Astrocyte (in vitro differentiated cells and primary cell): ENCODE results near the gene ADH6. TPM values are rescaled to one million over a fixed set of nuclear protein-coding genes. Genes with fewer than 3 reads are reported as not detected.

Experiments used
- DNase-seq: peaks from one replicate; pipeline ENCODE4 v3.0.0-alpha.2; 2010; ENCODE audit warnings: low read depth
- FAIRE-seq: peaks from 2 replicates; lab custom pipeline; 2011; peaks lifted over from hg19 to GRCh38; lab: Jason Lieb, UNC
- H2AFZ ChIP-seq: 2 replicates; pipeline ENCODE4 v1.6.0; 2012; ENCODE audit warnings: low read depth, low read length, inconsistent platforms
- H3K27ac ChIP-seq: 2 replicates; pipeline ENCODE4 v1.5.1; 2011; ENCODE audit warnings: low read depth, low read length, inconsistent platforms
- H3K27me3 ChIP-seq: 2 replicates; pipeline ENCODE4 v1.6.0; 2011; ENCODE audit warnings: low read length, inconsistent platforms; ENCODE audit not compliant: insufficient read depth
- H3K36me3 ChIP-seq: 2 replicates; pipeline ENCODE4 v1.5.1; 2011; ENCODE audit warnings: low read length, inconsistent platforms; ENCODE audit not compliant: insufficient read depth
- H3K4me1 ChIP-seq: 2 replicates; pipeline ENCODE4 v1.5.1; 2011; ENCODE audit warnings: low read length, inconsistent platforms; ENCODE audit not compliant: insufficient read depth
- H3K4me2 ChIP-seq: 2 replicates; pipeline ENCODE4 v1.6.0; 2012; ENCODE audit warnings: low read length, inconsistent platforms
- H3K4me3 ChIP-seq: 2 replicates; pipeline ENCODE4 v1.5.1; 2011; ENCODE audit warnings: low read depth, mild to moderate bottlenecking, low read length, inconsistent platforms; ENCODE audit not compliant: insufficient read depth
- H3K79me2 ChIP-seq: 2 replicates; pipeline ENCODE4 v1.6.0; 2012; ENCODE audit warnings: mild to moderate bottlenecking, low read length, inconsistent platforms; ENCODE audit not compliant: insufficient read depth
- H3K9ac ChIP-seq: 2 replicates; pipeline ENCODE4 v1.6.0; 2012; ENCODE audit warnings: mild to moderate bottlenecking, low read length, inconsistent platforms
- H3K9me3 ChIP-seq: 2 replicates; pipeline ENCODE4 v1.5.1; 2012; ENCODE audit warnings: low read depth, mild to moderate bottlenecking, low read length, inconsistent platforms; ENCODE audit not compliant: insufficient read depth
- H4K20me1 ChIP-seq: 2 replicates; pipeline ENCODE4 v1.6.0; 2012; ENCODE audit warnings: low read length, inconsistent platforms; ENCODE audit not compliant: insufficient read depth
- H3K27ac Mint-ChIP-seq: one replicate; pipeline ENCODE4 v1.8.0; 2021; ENCODE audit warnings: mild to moderate bottlenecking, mixed read lengths; ENCODE audit not compliant: unreplicated experiment
- H3K27me3 Mint-ChIP-seq: one replicate; pipeline ENCODE4 v1.8.0; 2021; ENCODE audit warnings: low read depth, mixed read lengths; ENCODE audit not compliant: unreplicated experiment
- H3K36me3 Mint-ChIP-seq: one replicate; pipeline ENCODE4 v1.8.0; 2021; ENCODE audit warnings: low read depth, mixed read lengths; ENCODE audit not compliant: unreplicated experiment
- H3K4me1 Mint-ChIP-seq: one replicate; pipeline ENCODE4 v1.8.0; 2021; ENCODE audit warnings: low read depth, mixed read lengths; ENCODE audit not compliant: unreplicated experiment
- H3K4me3 Mint-ChIP-seq: one replicate; pipeline ENCODE4 v1.8.0; 2021; ENCODE audit warnings: mild to moderate bottlenecking, moderate library complexity, mixed read lengths; ENCODE audit not compliant: unreplicated experiment
- H3K9me3 Mint-ChIP-seq: one replicate; pipeline ENCODE4 v1.8.0; 2021; ENCODE audit warnings: mild to moderate bottlenecking, mixed read lengths; ENCODE audit not compliant: unreplicated experiment
- EZH2 ChIP-seq: IDR thresholded peaks from 2 replicates; pipeline ENCODE4 v1.6.1; 2012; ENCODE audit warnings: mild to moderate bottlenecking, low read length, inconsistent platforms; ENCODE audit not compliant: insufficient read depth
- total RNA-seq: library from RNA; stranded (reverse); gene quantifications from 2 replicates; pipeline ENCODE4 v1.2.1, GENCODE V29; 2021
- TF ChIP-seq, protein P1 (sequence below): IDR thresholded peaks from 2 replicates; pipeline ENCODE4 v1.5.1; 2011; ENCODE audit warnings: low read depth, mild to moderate bottlenecking, inconsistent platforms, low read length, moderate library complexity; ENCODE audit not compliant: insufficient read depth

Gene ADH6
- total RNA-seq, 1 donor from 2014 or later = not detected

DNA sequence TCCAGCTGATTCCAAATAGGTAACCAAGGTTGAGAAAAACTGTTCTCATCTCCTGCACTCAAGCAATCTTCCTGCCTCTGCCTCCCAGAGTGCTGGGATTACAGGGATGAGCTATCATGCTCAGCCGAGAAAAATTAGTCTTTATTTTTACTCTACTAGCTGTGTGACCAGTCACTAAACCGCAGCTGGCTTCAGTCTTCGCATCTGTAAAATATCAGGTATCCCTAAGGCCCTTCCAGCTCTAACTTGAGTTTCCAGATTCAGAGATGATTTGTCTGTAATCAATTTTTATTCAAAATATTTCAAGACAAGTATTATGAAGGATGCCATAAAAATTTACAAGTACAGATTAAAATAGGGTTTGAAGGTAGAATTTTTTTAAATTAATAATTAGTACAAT lies 3.5 kb downstream of the ADH6 start:
- Mint-ChIP-seq H3K4me1 (no peaks in the 10 kb centered on the region), H3K9me3 (peaks cover 3% of the 10 kb centered on the region), H3K36me3 (peaks cover 1% of the 10 kb centered on the region), H3K4me3 (no peak overlapping the region), H3K27me3 (no peaks in the 10 kb centered on the region), H3K27ac (no peak overlapping the region)
- H3K4me2 ChIP-seq = no peak overlapping the region
- no peaks in the 10 kb centered on the region for H3K4me1 ChIP-seq
- DNase-seq (no peak), FAIRE-seq (no peak)
- H3K36me3 ChIP-seq = no peaks in the 10 kb centered on the region
- TF ChIP-seq, protein P1, sequence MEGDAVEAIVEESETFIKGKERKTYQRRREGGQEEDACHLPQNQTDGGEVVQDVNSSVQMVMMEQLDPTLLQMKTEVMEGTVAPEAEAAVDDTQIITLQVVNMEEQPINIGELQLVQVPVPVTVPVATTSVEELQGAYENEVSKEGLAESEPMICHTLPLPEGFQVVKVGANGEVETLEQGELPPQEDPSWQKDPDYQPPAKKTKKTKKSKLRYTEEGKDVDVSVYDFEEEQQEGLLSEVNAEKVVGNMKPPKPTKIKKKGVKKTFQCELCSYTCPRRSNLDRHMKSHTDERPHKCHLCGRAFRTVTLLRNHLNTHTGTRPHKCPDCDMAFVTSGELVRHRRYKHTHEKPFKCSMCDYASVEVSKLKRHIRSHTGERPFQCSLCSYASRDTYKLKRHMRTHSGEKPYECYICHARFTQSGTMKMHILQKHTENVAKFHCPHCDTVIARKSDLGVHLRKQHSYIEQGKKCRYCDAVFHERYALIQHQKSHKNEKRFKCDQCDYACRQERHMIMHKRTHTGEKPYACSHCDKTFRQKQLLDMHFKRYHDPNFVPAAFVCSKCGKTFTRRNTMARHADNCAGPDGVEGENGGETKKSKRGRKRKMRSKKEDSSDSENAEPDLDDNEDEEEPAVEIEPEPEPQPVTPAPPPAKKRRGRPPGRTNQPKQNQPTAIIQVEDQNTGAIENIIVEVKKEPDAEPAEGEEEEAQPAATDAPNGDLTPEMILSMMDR = no peak
- TF ChIP-seq EZH2 = no peak
- no peaks in the 10 kb centered on the region for H4K20me1 ChIP-seq
- no peaks in the 10 kb centered on the region for H3K79me2 ChIP-seq
- no peaks in the 10 kb centered on the region for H3K9me3 ChIP-seq
- H3K27ac ChIP-seq = no peak overlapping the region
- H2AFZ ChIP-seq = no peak overlapping the region
- no peaks in the 10 kb centered on the region for H3K27me3 ChIP-seq
- H3K9ac ChIP-seq = no peak overlapping the region
- no peak overlapping the region for H3K4me3 ChIP-seq

DNA sequence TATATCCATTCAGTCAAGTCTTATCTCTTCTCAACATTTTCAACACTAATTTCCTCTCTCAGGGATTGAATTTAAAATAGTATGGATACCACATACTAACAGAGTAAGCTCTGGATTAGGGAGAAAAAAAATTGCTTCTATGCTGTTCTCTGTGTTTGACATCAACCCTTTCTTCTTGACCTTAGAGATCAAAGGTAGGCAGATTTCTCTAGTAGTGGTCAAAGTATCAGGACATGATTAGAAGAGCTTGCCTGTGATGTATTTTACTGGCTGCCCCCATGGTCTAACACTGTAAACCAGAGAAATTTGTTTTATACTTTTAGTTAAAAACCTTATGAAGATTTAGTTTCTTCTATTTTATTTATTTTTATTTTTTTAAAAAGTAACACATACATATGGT lies 8.3 kb downstream of the ADH6 start:
- Mint-ChIP-seq H3K4me1 (peaks cover 8% of the 10 kb centered on the region), H3K36me3 (no peaks in the 10 kb centered on the region), H3K9me3 (no peaks in the 10 kb centered on the region), H3K4me3 (no peak overlapping the region), H3K27ac (no peak overlapping the region), H3K27me3 (no peaks in the 10 kb centered on the region)
- Histone ChIP-seq H3K36me3 (no peaks in the 10 kb centered on the region), H3K4me3 (no peak overlapping the region), H3K9me3 (no peaks in the 10 kb centered on the region), H2AFZ (no peak overlapping the region), H3K4me2 (no peak overlapping the region), H4K20me1 (no peaks in the 10 kb centered on the region), H3K9ac (no peak overlapping the region), H3K79me2 (no peaks in the 10 kb centered on the region), H3K4me1 (no peaks in the 10 kb centered on the region), H3K27ac (no peak overlapping the region), H3K27me3 (no peaks in the 10 kb centered on the region)
- TF ChIP-seq, protein P1 = no peak
- no peak for TF ChIP-seq EZH2
- FAIRE-seq = no peak
- no peak for DNase-seq

DNA sequence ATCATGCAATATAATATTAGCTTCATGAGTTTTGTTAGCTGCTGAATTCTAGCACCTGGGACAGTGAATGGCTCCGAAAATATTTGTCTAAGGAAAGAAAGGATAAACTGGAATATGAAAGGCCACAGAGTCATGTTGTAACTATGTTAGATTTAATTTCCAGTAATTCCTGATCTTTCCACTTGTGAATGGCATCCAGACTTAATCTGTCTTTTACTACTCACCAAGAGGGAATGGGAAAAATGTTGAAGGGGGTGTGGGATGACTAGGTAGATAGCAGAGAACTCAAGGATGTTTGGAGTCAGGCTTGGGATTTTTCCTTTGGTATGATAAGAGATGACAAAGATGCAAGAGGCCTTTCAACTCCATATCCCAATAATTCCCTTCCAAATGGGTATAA lies 9.4 kb downstream of the ADH6 start:
- no peaks in the 10 kb centered on the region for H3K27me3 ChIP-seq
- Mint-ChIP-seq H3K4me3 (no peak overlapping the region), H3K27ac (peak overlapping the region; percentile 50), H3K9me3 (no peaks in the 10 kb centered on the region), H3K36me3 (no peaks in the 10 kb centered on the region), H3K27me3 (no peaks in the 10 kb centered on the region), H3K4me1 (peaks cover 8% of the 10 kb centered on the region)
- no peak overlapping the region for H2AFZ ChIP-seq
- H3K4me1 ChIP-seq = no peaks in the 10 kb centered on the region
- H3K4me2 ChIP-seq = no peak overlapping the region
- H3K36me3 ChIP-seq = no peaks in the 10 kb centered on the region
- DNase-seq = peak; percentile 69
- no peak overlapping the region for H3K27ac ChIP-seq
- H4K20me1 ChIP-seq = no peaks in the 10 kb centered on the region
- TF ChIP-seq, protein P1 = no peak
- no peak for TF ChIP-seq EZH2
- FAIRE-seq = peak; percentile 76
- H3K9ac ChIP-seq = no peak overlapping the region
- H3K9me3 ChIP-seq = no peaks in the 10 kb centered on the region
- H3K4me3 ChIP-seq = no peak overlapping the region
- H3K79me2 ChIP-seq = no peaks in the 10 kb centered on the region
